Measurements from ENCODE around the gene SCNN1A. TPM values are rescaled to one million over a fixed set of nuclear protein-coding genes. Genes with fewer than 3 reads are reported as not detected.

Gene SCNN1A
- total RNA-seq, 1 donor from 2014 or later = 0.46 TPM

GRCh38 chr12:6370994-6371754, 4.2 kb downstream of the SCNN1A start:
- intact Hi-C loops (cut with DNase I) = no loop called here

GRCh38 chr12:6370576-6370935, 4.8 kb downstream of the SCNN1A start:
- intact Hi-C loops (cut with DNase I) = no loop called here
- no peak for DNase-seq (ENCODE audit: low spot score)

More at GRCh38 chr12:6370994-6371754, 4.2 kb downstream of the SCNN1A start:
- DNase-seq (ENCODE audit: low spot score) = no peak

GRCh38 chr12:6369916-6370575, 5.3 kb downstream of the SCNN1A start:
- intact Hi-C loops (cut with DNase I) = no loop called here
- no peak for DNase-seq (ENCODE audit: low spot score)

GRCh38 chr12:6368906-6369525, 6.3 kb downstream of the SCNN1A start:
- DNase-seq (ENCODE audit: low spot score) = no peak
- intact Hi-C loops (cut with DNase I) = no loop called here

- DNase-seq (ENCODE audit: low spot score) = no peak
- intact Hi-C loops (cut with DNase I) = no loop called here
Measured at GRCh38 chr12:6367969-6368892, 7.1 kb downstream of the SCNN1A start.

GRCh38 chr12:6367065-6367968, 8.0 kb downstream of the SCNN1A start:
- DNase-seq (ENCODE audit: low spot score) = no peak
- intact Hi-C loops (cut with DNase I) = no loop called here

- intact Hi-C loops (cut with DNase I) = no loop called here
- no peak for DNase-seq (ENCODE audit: low spot score)
Measured at GRCh38 chr12:6364044-6364374, 11.4 kb downstream of the SCNN1A start.

GRCh38 chr12:6363330-6364043, 11.9 kb downstream of the SCNN1A start:
- DNase-seq (ENCODE audit: low spot score) = peak; percentile 90
- intact Hi-C loops (cut with DNase I) = no loop called here

- intact Hi-C loops (cut with DNase I) = no loop called here
- no peak for DNase-seq (ENCODE audit: low spot score)
Measured at GRCh38 chr12:6363010-6363329, 12.4 kb downstream of the SCNN1A start.

- no peak for DNase-seq (ENCODE audit: low spot score)
- intact Hi-C loops (cut with DNase I) = no loop called here
Measured at GRCh38 chr12:6362403-6362802, 13.0 kb downstream of the SCNN1A start.

GRCh38 chr12:6361834-6362233, 13.5 kb downstream of the SCNN1A start:
- DNase-seq (ENCODE audit: low spot score) = no peak
- intact Hi-C loops (cut with DNase I) = no loop called here

- intact Hi-C loops (cut with DNase I) = no loop called here
- DNase-seq (ENCODE audit: low spot score) = no peak
Measured at GRCh38 chr12:6360578-6361490, 14.5 kb downstream of the SCNN1A start.

GRCh38 chr12:6360080-6360571, 15.2 kb downstream of the SCNN1A start:
- no peak for DNase-seq (ENCODE audit: low spot score)

GRCh38 chr12:6358881-6359280, 16.5 kb downstream of the SCNN1A start:
- intact Hi-C loops (cut with DNase I) = no loop called here
- DNase-seq (ENCODE audit: low spot score) = no peak

More at GRCh38 chr12:6360080-6360571, 15.2 kb downstream of the SCNN1A start:
- intact Hi-C loops (cut with DNase I) = no loop called here

GRCh38 chr12:6356374-6356820, 19.0 kb downstream of the SCNN1A start:
- DNase-seq (ENCODE audit: low spot score) = no peak
- intact Hi-C loops (cut with DNase I) = no loop called here

- intact Hi-C loops (cut with DNase I) = no loop called here
- no peak for DNase-seq (ENCODE audit: low spot score)
Measured at GRCh38 chr12:6355491-6356373, 19.6 kb downstream of the SCNN1A start.

Measured in cardiac septum (tissue), 1 donor.